Uterus (tissue), 4 donors: ENCODE measurements around the gene MFSD11. TPM values are rescaled to one million over a fixed set of nuclear protein-coding genes. Genes with fewer than 3 reads are reported as not detected.
"Not testable (repeated sequence)": the region's sequence is repeated elsewhere in the genome, so short reads cannot be mapped to it uniquely, and the experiment has no call there.

Experiments
- DNase-seq, 2 donors: peaks; one replicate each; pipeline ENCODE4 v3.0.0-alpha.2; 2019 to 2020
- H3K27ac ChIP-seq, 2 donors: fragments of 200-600 bp; sonication (generic); 1 replicate in 1 of 2; 2 replicates in 1 of 2; pipeline ENCODE4 v1.5.1; 2016 to 2018
- H3K27me3 ChIP-seq, 2 donors: fragments of 200-600 bp; sonication (generic); one replicate each; pipeline ENCODE4 v1.5.1; 2018 to 2019; ENCODE audit warnings: control low read depth in 1 of 2
- H3K36me3 ChIP-seq, 2 donors: fragments of 200-600 bp; sonication (generic); one replicate each; pipeline ENCODE4 v1.5.1; 2019; ENCODE audit warnings: control low read depth in 1 of 2
- H3K4me1 ChIP-seq, 2 donors: fragments of 200-600 bp; sonication (generic); one replicate each; pipeline ENCODE4 v1.5.1; 2018 to 2019; ENCODE audit warnings: control low read depth in 1 of 2
- H3K4me3 ChIP-seq, 2 donors: fragments of 200-600 bp; sonication (generic); 1 replicate in 1 of 2; 2 replicates in 1 of 2; pipeline ENCODE4 v1.5.1; 2018 to 2019; ENCODE audit warnings: mild to moderate bottlenecking in 1 of 2
- H3K9me3 ChIP-seq, 2 donors: fragments of 200-600 bp; sonication (generic); one replicate each; pipeline ENCODE4 v1.5.1; 2019; ENCODE audit warnings: control low read depth in 1 of 2
- POLR2A ChIP-seq, 2 donors: fragments of 450-650 bp; IDR thresholded peaks; one replicate each; pipeline ENCODE4 v1.6.1; 2016; ENCODE audit warnings: antibody characterized with exemption in 2 of 2, mild to moderate bottlenecking in 1 of 2, moderate library complexity in 1 of 2
- intact Hi-C: fragments of 100-400 bp; cut with DNase I; formaldehyde crosslinking; loops from one replicate; pipeline ENCODE4 v1.15.1; 2023; ENCODE audit warnings: low total_unique reads
- total RNA-seq, 4 donors: library from RNA; depleted of rRNA in 3 of 4; stranded (reverse); fragments of >200 nt in 3 of 4; gene quantifications; one replicate each; pipeline versions ENCODE4 v1.1.0 to v1.2.4, GENCODE V29; 2014 to 2023
- TF ChIP-seq, protein P1 (sequence below), 4 experiments: fragments of 200-600 bp in 2 of 4; fragments of 450-650 bp in 2 of 4; sonication (generic) in 2 of 4; IDR thresholded peaks; one replicate each; pipeline ENCODE4 v1.5.1; 2016 to 2019; ENCODE audit warnings: antibody characterized with exemption in 4 of 4, mild to moderate bottlenecking in 2 of 4, moderate library complexity in 1 of 4
- donor health status: DM: yes; HTN: yes; CAD: no.

The MFSD11 gene
- total RNA-seq, 4 donors from 2014 or later = 32.0 to 69.2 (median 45.2) TPM

DNA sequence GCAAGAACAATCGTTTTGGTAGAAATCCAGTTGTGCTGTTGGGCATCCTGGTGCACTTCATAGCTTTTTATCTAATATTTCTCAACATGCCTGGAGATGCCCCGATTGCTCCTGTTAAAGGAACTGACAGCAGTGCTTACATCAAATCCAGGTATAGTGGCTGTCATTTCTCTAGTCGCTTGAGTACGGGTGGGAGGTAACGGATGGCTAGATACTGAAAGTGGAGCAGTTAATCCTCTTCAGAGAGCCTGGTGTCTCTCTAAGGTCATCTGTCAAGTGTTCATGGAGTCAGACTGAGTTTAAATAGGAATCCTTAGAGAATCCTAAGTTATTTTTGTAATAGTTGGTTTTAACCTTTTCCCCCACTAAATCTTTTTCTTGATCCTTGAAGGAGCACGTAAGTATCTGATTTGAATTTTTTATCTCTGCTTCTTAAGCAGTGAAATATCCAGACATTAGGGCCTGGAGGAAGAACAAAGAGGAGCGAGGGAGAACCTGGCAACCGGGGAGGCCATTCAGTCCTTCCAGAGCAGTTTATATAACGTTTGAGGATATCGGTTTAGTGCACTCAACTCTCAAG is 37.2 kb downstream of the MFSD11 start:
- Histone ChIP-seq H3K36me3 (no peaks in the 10 kb centered on the region), H3K4me1 (no peaks in the 10 kb centered on the region), H3K9me3 (no peaks in the 10 kb centered on the region), H3K27ac (no peak overlapping the region), H3K27me3 (no peaks in the 10 kb centered on the region), H3K4me3 (no peak overlapping the region)
- TF ChIP-seq, protein P1, sequence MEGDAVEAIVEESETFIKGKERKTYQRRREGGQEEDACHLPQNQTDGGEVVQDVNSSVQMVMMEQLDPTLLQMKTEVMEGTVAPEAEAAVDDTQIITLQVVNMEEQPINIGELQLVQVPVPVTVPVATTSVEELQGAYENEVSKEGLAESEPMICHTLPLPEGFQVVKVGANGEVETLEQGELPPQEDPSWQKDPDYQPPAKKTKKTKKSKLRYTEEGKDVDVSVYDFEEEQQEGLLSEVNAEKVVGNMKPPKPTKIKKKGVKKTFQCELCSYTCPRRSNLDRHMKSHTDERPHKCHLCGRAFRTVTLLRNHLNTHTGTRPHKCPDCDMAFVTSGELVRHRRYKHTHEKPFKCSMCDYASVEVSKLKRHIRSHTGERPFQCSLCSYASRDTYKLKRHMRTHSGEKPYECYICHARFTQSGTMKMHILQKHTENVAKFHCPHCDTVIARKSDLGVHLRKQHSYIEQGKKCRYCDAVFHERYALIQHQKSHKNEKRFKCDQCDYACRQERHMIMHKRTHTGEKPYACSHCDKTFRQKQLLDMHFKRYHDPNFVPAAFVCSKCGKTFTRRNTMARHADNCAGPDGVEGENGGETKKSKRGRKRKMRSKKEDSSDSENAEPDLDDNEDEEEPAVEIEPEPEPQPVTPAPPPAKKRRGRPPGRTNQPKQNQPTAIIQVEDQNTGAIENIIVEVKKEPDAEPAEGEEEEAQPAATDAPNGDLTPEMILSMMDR (IDR thresholded peaks at IDR 0.05) = no peak
- no peak for TF ChIP-seq POLR2A (IDR thresholded peaks at IDR 0.05)
- intact Hi-C loops = no loop called here
- DNase-seq = no peak

DNA sequence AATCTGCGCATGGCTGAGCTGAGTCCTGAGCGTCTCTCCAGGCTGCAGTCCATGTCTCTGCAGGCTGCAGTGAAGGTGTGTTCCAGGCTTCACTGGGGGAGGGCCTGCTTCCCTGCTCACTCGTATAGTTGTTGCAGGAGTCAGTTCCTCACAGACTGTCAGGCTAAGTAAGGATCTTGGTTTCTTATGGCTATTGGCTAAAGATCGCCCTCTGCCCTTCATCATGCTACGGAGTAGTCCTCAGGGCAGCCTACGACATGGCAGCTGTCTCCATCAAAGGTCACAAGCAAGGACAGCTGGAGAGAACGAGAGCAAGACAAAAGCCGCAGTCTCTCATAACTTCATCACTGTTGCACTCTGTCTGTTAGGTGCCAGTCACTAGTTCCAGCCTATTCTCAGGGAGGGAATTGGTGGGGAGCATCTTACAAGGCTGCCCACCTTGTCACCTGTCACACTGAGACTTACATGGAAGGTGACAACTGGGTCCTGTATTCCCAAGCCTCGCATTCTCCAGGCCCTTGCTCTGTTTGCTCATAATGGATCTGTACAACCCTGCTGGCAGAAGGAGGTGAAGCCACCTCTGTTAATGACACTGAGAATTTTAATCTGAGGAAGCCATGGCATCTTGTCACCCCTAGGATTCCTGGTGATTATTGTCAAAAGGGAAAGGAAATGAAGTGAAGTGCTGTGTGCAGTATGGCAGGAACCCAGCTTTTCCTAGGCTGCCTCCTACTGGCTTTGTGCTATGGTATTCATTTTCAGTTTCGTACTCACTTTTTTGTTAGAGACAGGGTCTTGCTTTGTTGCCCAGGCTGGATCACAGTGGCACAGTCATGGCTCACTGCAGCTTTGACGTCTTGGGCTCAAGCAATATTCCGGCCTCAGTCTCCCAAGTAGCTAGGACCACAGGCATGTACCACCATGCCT is 43.4 kb downstream of the MFSD11 start:
- intact Hi-C loops = no loop called here
- Histone ChIP-seq H3K27ac (no peak overlapping the region), H3K27me3 (no peaks in the 10 kb centered on the region), H3K9me3 (no peaks in the 10 kb centered on the region), H3K4me1 (no peaks in the 10 kb centered on the region), H3K36me3 (no peaks in the 10 kb centered on the region), H3K4me3 (no peak overlapping the region)
- DNase-seq = no peak
- TF ChIP-seq, protein P1 (IDR thresholded peaks at IDR 0.05) = no peak
- TF ChIP-seq POLR2A (IDR thresholded peaks at IDR 0.05) = no peak

DNA sequence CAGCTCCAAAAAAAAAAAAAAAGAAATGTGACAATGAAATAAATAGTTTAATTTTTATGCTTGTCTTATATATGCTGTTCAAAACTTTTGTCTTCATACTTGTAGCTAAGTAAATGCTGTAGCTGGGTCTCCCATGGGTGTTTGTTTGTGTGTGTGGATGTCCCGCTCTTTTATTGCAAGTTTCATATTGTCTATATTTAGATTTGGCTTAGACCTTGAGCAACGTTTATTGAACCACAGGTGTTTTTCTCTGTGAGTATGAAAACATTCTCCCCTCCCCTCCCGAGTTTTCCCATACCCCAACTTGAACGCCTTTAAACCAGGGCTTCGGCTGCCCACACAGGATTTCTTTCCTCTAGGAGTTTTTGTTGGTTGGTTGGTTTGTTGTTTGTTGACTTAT is 45.2 kb downstream of the MFSD11 start:
- TF ChIP-seq POLR2A (IDR thresholded peaks at IDR 0.05) = no peak
- TF ChIP-seq, protein P1 (IDR thresholded peaks at IDR 0.05) = no peak

DNA sequence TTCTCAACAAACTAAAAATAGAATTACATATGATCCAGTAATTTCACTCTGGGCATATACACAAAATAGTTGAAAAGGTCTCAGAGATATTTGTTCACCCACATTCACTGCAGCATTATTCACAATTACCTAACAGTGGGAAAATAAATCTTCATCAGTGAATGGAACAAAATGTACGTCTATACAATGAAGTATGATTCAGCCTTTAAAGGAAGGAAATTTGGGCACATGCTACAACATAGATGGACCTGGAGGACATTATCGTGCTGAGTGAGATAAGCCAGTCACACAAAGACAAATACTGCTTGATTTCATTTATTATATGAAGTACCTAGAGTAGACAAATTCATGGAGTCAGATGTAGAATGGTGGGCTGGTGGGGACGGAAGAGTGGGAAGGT is 47.0 kb downstream of the MFSD11 start:
- H3K9me3 ChIP-seq = no peaks in the 10 kb centered on the region
- H3K4me3 ChIP-seq = no peak overlapping the region
- TF ChIP-seq, protein P1 (IDR thresholded peaks at IDR 0.05) = no peak
- intact Hi-C loops = no loop called here
- DNase-seq = no peak
- H3K27ac ChIP-seq = no peak overlapping the region
- H3K27me3 ChIP-seq = no peaks in the 10 kb centered on the region
- H3K4me1 ChIP-seq = no peaks in the 10 kb centered on the region
- no peaks in the 10 kb centered on the region for H3K36me3 ChIP-seq

More for the DNA sequence above, 45.2 kb downstream of the MFSD11 start:
- Histone ChIP-seq H3K27me3 (no peaks in the 10 kb centered on the region), H3K27ac (no peak overlapping the region), H3K36me3 (no peaks in the 10 kb centered on the region), H3K9me3 (no peaks in the 10 kb centered on the region), H3K4me1 (no peaks in the 10 kb centered on the region), H3K4me3 (no peak overlapping the region)
- intact Hi-C loops = no loop called here
- DNase-seq = no peak

DNA sequence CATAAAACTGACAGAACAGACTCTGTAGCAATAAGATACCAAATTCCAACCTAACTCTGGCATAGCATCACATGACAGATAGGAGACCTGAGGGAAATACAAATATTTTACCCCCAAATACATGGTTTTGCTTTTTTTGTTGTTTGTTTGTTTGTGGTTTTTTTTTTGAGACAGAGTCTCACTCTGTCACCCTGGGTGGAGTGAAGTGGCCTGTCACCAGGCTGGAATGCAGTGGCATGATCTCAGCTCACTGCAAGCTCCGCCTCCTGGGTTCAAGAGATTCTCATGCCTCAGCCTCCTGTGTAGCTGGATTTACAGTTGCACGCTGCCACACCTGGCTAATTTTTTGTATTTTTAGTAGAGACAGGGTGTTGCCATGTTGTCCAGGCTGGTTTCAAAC is 49.9 kb downstream of the MFSD11 start:
- H3K27ac ChIP-seq, H3K9me3 ChIP-seq, DNase-seq, H3K36me3 ChIP-seq, H3K4me3 ChIP-seq, intact Hi-C loops, H3K27me3 ChIP-seq, H3K4me1 ChIP-seq: not testable (repeated sequence)
